AG09319 (cell line): Measurements from ENCODE around the gene SBF2.

ENCODE experiments used
- DNase-seq: peaks from one replicate; pipeline ENCODE4 v3.0.0-alpha.2; 2010; ENCODE audit warnings: low read depth; ENCODE audit errors: extremely low read depth
- CTCF ChIP-seq: IDR thresholded peaks from 2 replicates; pipeline ENCODE4 v1.5.1; 2011; ENCODE audit warnings: low read depth, mild to moderate bottlenecking, inconsistent platforms, low read length, moderate library complexity

The SBF2 gene

GRCh38 chr11:9971894-9972293, 322.1 kb downstream of the SBF2 start:
- DNase-seq = no peak
- no peak for TF ChIP-seq CTCF

- TF ChIP-seq CTCF = no peak
Measured at GRCh38 chr11:9969068-9969467, 325.0 kb downstream of the SBF2 start.

GRCh38 chr11:9962722-9963121, 331.3 kb downstream of the SBF2 start:
- no peak for TF ChIP-seq CTCF
- no peak for DNase-seq

More at GRCh38 chr11:9969068-9969467, 325.0 kb downstream of the SBF2 start:
- DNase-seq = no peak

GRCh38 chr11:9957072-9957471, 336.9 kb downstream of the SBF2 start:
- no peak for TF ChIP-seq CTCF
- no peak for DNase-seq

GRCh38 chr11:9956483-9956882, 337.5 kb downstream of the SBF2 start:
- no peak for DNase-seq

GRCh38 chr11:9955391-9955790, 338.6 kb downstream of the SBF2 start:
- no peak for DNase-seq
- TF ChIP-seq CTCF = no peak

More at GRCh38 chr11:9956483-9956882, 337.5 kb downstream of the SBF2 start:
- no peak for TF ChIP-seq CTCF

- DNase-seq = peak; percentile 37
- no peak for TF ChIP-seq CTCF
Measured at GRCh38 chr11:9953994-9954626, 339.9 kb downstream of the SBF2 start.
